Measurements from ENCODE around the gene RPLP2.

The RPLP2 gene

DNA sequence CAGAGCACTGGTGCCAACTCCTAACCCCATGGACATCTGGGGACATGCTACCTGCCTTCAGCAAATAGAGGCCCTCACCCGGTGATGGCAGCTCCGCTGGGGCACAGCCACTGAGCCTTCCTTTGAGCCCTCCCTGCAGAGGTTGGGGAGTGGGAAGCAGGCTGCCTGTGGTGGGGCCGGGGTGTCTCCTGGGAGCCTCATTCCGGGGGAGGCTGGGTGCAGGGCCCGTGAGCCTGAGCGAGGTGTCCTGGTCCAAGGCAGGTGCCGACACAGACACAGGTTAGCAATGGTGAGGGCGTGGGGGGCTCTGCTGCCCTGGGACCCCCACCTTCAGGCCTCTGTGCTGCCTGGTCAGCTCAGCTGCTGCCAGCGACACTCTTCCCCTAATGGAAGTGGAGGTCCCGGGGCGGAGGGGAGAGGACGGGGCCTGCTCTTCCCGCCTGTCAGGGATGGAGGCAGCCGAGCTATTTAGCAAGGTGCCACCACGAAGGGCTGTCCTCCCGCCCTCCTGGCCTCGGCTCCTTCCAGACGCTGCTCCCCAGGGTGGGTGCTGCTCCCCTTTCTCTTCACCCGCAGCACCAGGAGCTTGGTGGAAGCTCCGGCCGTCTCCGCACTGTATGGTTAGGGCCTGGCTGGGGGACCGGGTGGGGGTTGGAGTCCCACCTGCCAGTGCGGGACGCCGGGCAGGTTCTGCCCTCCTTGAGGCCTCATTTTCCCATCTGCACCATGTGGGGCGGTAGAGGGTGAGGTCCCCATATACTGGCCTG, 44.1 kb downstream of the RPLP2 start:
- DNase-seq = no peak

- no peak for DNase-seq
Observed at GRCh38 chr11:854601-855329, 45.0 kb downstream of the RPLP2 start.

DNA sequence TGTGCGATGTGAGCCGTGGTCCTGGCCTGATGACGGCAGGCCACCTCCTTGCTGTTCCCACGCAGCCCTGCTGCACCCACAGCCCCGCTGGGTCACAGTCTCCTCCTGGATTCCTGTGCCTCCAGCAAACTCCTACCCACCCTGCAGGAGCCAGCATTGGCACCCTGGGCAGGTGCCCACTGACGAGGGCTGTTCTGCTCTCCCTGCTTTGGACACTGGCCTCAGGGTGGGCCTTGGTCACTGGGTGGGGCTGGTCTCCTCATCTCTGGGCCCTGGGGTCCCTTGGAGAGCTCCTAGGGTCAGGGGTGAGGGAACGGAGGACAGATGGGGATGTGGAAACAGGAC, 45.5 kb downstream of the RPLP2 start:
- DNase-seq = no peak

DNA sequence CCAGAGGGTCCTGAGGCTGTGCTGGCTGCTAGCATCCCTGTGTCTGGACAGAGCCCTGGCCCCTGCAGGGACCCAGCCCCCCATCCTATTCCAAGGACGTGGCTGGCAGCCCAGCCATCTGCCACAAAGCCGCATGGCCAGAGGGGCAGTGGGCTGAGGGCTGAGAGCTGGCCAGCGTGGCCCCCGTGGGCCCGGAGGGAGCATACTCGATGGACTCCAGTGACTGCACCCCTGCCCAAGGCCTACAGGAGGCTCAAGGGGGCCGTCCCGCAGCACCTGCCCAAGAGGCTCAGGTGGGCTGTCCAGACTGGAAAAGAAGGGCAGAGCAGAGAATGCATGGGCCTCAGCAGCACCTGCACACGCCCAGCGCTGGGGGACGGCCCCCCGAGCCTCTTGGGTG, 46.0 kb downstream of the RPLP2 start:
- DNase-seq = no peak

DNA sequence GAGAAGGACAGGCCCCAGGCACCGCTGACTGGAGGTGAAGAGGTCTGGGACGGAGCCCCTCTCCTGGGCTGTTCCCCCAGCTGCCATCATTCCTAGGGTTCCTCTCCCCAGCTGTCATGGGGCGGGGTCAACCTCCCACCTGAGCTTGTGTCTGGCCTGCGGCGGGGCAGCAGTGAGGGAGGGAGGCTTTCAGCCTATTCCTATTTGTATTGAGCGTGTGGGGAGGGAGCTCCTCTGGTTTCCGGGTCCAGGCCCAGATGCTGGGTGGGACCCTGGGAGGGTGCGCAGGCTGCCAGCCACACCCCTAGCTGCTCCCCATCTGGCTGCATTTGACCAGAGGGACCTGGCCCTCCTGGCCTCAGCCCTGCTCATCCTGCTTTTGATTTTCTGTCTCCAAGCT, 46.6 kb downstream of the RPLP2 start:
- DNase-seq = no peak

DNA sequence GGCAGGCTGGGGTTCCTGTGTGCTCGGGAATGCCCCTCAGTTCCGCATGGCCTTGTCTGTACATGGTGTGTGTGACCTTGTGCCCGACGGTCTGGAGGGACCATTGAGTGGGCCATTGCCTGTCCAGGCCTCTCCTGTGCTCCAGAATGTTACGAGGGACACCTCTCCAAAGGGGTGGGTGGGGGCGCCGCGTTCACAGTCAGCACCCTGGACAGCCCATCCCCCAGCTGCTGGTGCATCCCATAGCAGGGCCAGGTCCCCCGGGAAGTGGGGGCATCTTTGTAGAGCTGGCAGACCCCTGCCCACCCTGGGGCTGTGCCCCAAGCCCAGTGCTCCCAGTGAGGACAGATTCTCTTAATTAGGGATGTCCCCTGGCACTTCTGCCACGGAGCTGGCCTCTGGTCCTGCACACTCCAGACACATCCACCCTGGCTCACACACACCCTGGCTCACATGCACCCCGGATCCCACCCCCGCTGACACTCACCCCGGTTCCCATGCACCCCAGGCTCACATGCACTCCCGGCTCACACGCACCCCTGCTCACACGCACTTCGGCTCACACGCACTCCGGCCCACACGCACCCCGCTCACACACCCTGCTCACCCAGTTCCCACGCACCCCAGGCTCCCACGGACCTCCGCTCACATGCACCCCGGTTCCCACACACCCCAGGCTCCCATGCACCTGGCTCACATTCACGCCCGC, 48.4 kb downstream of the RPLP2 start:
- no peak for DNase-seq

DNA sequence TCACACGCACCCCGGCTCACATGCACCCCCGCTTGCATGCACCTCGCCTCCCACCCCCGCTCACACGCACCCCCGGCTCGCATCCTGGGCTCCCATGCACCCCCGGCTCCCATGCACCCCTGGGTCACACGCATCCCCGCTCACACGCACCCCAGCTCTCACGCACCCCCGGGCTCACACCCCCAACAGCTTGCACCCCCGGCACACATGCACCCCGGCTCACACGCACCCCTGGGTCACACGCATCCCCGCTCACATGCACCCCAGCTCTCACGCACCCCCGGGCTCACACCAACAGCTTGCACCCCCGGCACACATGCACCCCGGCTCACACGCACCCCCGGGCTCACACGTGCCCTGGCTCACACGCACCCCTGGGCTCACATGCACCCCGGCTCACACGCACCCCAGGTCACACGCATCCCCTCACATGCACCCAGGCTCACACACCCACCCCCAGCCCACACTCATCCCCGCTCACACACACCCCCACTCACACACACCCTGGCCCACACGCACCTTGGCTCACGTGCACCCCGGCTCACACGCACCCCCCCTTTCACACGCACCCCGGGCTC, 49.1 kb downstream of the RPLP2 start:
- no peak for DNase-seq

- peak; percentile 41 to 47 for DNase-seq
Observed at GRCh38 chr11:859394-860131, 49.8 kb downstream of the RPLP2 start.

- DNase-seq = no peak
Observed at GRCh38 chr11:860234-861104, 50.7 kb downstream of the RPLP2 start.

- no peak for DNase-seq
Observed at GRCh38 chr11:861105-861479, 51.3 kb downstream of the RPLP2 start.

DNA sequence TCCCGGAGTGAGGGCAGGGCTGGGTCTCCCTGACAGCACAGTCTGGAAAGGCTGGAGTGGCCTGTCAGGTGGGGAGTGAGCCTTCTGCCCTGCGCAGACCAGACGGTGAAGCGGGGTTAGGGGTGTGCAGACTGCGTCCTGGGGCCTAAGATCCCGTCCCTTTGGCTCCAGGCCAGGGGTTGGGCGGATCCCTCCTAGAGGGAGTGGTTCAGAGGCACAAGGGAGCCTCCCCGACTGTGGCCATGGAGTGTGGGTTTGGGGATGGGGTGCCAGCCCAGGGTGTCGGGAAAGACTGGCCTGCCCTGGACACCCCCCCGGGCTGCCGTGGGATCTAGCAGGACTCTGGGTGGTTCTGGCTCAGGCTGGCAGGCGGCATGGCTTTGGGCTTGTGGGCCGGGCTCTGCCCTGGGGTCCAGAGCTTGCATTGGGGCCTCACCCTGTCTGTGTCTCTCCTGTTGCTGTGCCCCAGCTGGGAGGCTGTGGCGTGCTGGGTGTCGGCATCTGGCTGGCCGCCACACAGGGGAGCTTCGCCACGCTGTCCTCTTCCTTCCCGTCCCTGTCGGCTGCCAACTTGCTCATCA, 52.4 kb downstream of the RPLP2 start:
- no peak for DNase-seq

All from hippocampal formation (tissue), 2 donors.